ENCODE results near the gene SRM. TPM values are rescaled to one million over a fixed set of nuclear protein-coding genes. Genes with fewer than 3 reads are reported as not detected.

SRM gene
- total and polyA plus RNA-seq, 4 donors: 8.6 to 59.1 (median 24.3) TPM

DNA sequence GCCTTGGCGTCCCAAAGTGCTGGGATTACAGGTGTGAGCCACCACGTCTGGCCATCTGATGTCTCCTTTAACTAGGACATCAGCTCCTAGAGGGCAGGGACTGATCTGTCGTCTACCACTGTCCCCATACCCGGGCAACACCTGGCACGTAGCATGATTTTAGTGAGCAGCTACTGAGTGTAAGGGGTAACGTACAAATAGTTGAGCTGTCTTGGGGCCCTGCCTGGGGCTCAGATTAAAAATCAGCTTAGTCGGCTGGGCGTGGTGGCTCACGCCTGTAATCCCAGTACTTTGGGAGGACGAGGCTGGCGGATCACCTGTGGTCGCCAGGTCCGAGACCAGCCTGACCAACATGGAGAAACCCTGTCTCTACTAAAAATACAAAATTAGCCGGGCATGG is 1.8 kb downstream of the SRM start:
- Histone ChIP-seq H3K9ac (ENCODE audit: low read depth in 1 of 2, low read length in 2 of 2) (no peak overlapping the region), H3K9me3 (ENCODE audit: control insufficient read depth in 4 of 4, low read length in 3 of 4) (no peaks in the 10 kb centered on the region), H3K36me3 (ENCODE audit: control insufficient read depth in 4 of 4, insufficient read depth in 3 of 4, low read depth in 1 of 4, low read length in 3 of 4) (peaks cover 0 to 17% (median 6%) of the 10 kb centered on the region in 4 donors), H3K27me3 (ENCODE audit: control insufficient read depth in 4 of 4, insufficient read depth in 4 of 4, low read length in 3 of 4) (no peaks in the 10 kb centered on the region), H3K4me3 (ENCODE audit: low read depth in 1 of 3, low read length in 3 of 3) (no peak overlapping the region), H3K4me1 (ENCODE audit: control insufficient read depth in 4 of 4, insufficient read depth in 4 of 4, low read length in 3 of 4) (peaks cover 5 to 22% (median 15%) of the 10 kb centered on the region in 4 donors), H3K27ac (ENCODE audit: low read depth in 1 of 2, low read length in 2 of 2) (no peak overlapping the region)
- no peak for TF ChIP-seq HNF4G (IDR thresholded peaks at IDR 0.05)
- no peak for DNase-seq (ENCODE audit: low spot score)
- 96% methylated on average over 14 of the region's 14 CpGs for WGBS

DNA sequence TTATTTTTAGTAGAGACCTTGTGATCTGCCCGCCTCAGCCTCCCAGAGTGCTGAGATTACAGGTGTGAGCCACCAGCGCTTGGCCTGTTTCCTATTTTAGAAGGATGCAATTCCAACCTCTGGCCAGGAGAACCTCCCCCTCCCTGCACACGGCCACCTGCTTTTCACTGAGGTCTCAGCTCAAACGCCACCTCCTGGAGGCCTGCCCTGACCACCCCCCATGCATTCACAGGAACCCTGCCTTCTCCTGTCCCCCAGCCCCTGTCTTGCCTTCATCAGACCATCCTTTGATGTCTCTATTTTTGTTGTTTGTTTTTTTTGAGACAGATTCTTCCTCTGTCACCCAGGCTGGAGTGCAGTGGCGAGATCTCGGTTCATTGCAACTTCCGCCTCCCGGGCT is 2.3 kb downstream of the SRM start:
- Histone ChIP-seq H3K36me3 (ENCODE audit: control insufficient read depth in 4 of 4, insufficient read depth in 3 of 4, low read depth in 1 of 4, low read length in 3 of 4) (peaks cover 0 to 15% (median 6%) of the 10 kb centered on the region in 4 donors), H3K4me1 (ENCODE audit: control insufficient read depth in 4 of 4, insufficient read depth in 4 of 4, low read length in 3 of 4) (peaks cover 5 to 22% (median 15%) of the 10 kb centered on the region in 4 donors), H3K27ac (ENCODE audit: low read depth in 1 of 2, low read length in 2 of 2) (no peak overlapping the region), H3K9me3 (ENCODE audit: control insufficient read depth in 4 of 4, low read length in 3 of 4) (no peaks in the 10 kb centered on the region), H3K4me3 (ENCODE audit: low read depth in 1 of 3, low read length in 3 of 3) (no peak overlapping the region), H3K27me3 (ENCODE audit: control insufficient read depth in 4 of 4, insufficient read depth in 4 of 4, low read length in 3 of 4) (no peaks in the 10 kb centered on the region), H3K9ac (ENCODE audit: low read depth in 1 of 2, low read length in 2 of 2) (no peak overlapping the region)
- no peak for DNase-seq (ENCODE audit: low spot score)
- TF ChIP-seq, protein P1, sequence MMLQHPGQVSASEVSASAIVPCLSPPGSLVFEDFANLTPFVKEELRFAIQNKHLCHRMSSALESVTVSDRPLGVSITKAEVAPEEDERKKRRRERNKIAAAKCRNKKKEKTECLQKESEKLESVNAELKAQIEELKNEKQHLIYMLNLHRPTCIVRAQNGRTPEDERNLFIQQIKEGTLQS (IDR thresholded peaks at IDR 0.05): no peak
- TF ChIP-seq YY1 (IDR thresholded peaks at IDR 0.05) (no peak), RAD21 (IDR thresholded peaks at IDR 0.05) (no peak), EGR1 (IDR thresholded peaks at IDR 0.05; ENCODE audit: low read depth in 2 of 2) (no peak), HNF4G (IDR thresholded peaks at IDR 0.05) (no peak), TAF1 (conservative IDR thresholded peaks at IDR 0.05) (no peak), HNF4A (conservative IDR thresholded peaks at IDR 0.05) (no peak), NR2F2 (IDR thresholded peaks at IDR 0.05) (no peak)
- TF ChIP-seq, protein P2, sequence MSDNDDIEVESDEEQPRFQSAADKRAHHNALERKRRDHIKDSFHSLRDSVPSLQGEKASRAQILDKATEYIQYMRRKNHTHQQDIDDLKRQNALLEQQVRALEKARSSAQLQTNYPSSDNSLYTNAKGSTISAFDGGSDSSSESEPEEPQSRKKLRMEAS (IDR thresholded peaks at IDR 0.05): no peak
- TF ChIP-seq, protein P3, sequence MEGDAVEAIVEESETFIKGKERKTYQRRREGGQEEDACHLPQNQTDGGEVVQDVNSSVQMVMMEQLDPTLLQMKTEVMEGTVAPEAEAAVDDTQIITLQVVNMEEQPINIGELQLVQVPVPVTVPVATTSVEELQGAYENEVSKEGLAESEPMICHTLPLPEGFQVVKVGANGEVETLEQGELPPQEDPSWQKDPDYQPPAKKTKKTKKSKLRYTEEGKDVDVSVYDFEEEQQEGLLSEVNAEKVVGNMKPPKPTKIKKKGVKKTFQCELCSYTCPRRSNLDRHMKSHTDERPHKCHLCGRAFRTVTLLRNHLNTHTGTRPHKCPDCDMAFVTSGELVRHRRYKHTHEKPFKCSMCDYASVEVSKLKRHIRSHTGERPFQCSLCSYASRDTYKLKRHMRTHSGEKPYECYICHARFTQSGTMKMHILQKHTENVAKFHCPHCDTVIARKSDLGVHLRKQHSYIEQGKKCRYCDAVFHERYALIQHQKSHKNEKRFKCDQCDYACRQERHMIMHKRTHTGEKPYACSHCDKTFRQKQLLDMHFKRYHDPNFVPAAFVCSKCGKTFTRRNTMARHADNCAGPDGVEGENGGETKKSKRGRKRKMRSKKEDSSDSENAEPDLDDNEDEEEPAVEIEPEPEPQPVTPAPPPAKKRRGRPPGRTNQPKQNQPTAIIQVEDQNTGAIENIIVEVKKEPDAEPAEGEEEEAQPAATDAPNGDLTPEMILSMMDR (IDR thresholded peaks at IDR 0.05; ENCODE audit: low read depth, low read length, missing input control): no peak
- 91% methylated on average over 8 of the region's 8 CpGs for WGBS

DNA sequence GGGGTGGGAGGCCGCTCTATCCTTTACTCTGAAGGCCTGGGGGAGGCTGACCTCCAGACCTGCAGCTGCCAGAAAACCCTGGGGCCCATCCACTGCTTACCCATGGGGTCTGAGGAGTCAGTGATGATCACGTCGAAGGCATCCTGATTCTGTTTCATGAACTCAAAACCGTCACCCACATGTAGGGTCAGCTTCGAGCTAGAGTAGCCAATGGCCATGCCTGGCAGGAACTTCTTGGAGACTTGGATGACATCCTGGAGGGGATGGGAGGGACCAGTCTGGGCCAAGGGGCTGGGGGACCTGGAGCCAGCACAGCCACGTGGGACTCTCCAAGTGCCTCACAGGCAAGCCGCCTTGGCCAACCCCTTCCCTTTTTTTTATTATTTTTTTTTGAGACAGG is 3.3 kb downstream of the SRM start:
- Histone ChIP-seq H3K36me3 (ENCODE audit: control insufficient read depth in 4 of 4, insufficient read depth in 3 of 4, low read depth in 1 of 4, low read length in 3 of 4) (peaks cover 0 to 15% (median 6%) of the 10 kb centered on the region in 4 donors), H3K27ac (ENCODE audit: low read depth in 1 of 2, low read length in 2 of 2) (no peak overlapping the region), H3K9ac (ENCODE audit: low read depth in 1 of 2, low read length in 2 of 2) (no peak overlapping the region), H3K9me3 (ENCODE audit: control insufficient read depth in 4 of 4, low read length in 3 of 4) (no peaks in the 10 kb centered on the region), H3K4me3 (ENCODE audit: low read depth in 1 of 3, low read length in 3 of 3) (no peak overlapping the region), H3K27me3 (ENCODE audit: control insufficient read depth in 4 of 4, insufficient read depth in 4 of 4, low read length in 3 of 4) (no peaks in the 10 kb centered on the region), H3K4me1 (ENCODE audit: control insufficient read depth in 4 of 4, insufficient read depth in 4 of 4, low read length in 3 of 4) (peaks cover 5 to 22% (median 15%) of the 10 kb centered on the region in 4 donors)
- TF ChIP-seq FOXA2 (IDR thresholded peaks at IDR 0.05): no peak
- TF ChIP-seq, protein P4, sequence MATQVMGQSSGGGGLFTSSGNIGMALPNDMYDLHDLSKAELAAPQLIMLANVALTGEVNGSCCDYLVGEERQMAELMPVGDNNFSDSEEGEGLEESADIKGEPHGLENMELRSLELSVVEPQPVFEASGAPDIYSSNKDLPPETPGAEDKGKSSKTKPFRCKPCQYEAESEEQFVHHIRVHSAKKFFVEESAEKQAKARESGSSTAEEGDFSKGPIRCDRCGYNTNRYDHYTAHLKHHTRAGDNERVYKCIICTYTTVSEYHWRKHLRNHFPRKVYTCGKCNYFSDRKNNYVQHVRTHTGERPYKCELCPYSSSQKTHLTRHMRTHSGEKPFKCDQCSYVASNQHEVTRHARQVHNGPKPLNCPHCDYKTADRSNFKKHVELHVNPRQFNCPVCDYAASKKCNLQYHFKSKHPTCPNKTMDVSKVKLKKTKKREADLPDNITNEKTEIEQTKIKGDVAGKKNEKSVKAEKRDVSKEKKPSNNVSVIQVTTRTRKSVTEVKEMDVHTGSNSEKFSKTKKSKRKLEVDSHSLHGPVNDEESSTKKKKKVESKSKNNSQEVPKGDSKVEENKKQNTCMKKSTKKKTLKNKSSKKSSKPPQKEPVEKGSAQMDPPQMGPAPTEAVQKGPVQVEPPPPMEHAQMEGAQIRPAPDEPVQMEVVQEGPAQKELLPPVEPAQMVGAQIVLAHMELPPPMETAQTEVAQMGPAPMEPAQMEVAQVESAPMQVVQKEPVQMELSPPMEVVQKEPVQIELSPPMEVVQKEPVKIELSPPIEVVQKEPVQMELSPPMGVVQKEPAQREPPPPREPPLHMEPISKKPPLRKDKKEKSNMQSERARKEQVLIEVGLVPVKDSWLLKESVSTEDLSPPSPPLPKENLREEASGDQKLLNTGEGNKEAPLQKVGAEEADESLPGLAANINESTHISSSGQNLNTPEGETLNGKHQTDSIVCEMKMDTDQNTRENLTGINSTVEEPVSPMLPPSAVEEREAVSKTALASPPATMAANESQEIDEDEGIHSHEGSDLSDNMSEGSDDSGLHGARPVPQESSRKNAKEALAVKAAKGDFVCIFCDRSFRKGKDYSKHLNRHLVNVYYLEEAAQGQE (IDR thresholded peaks at IDR 0.05): no peak
- TF ChIP-seq, protein P1 (IDR thresholded peaks at IDR 0.05): no peak
- no peak for TF ChIP-seq HNF4A (conservative IDR thresholded peaks at IDR 0.05)
- no peak for TF ChIP-seq EGR1 (IDR thresholded peaks at IDR 0.05; ENCODE audit: low read depth in 2 of 2)
- TF ChIP-seq GABPA (IDR thresholded peaks at IDR 0.05 in 1 of 2, conservative IDR thresholded peaks at IDR 0.05 in 1 of 2): no peak
- no peak for TF ChIP-seq HNF4G (IDR thresholded peaks at IDR 0.05)
- WGBS: 93% methylated on average over 7 of the region's 7 CpGs
- DNase-seq (ENCODE audit: low spot score): no peak

Measured in liver (tissue), 9 donors.